Activated gamma-delta T cell (primary cell): ENCODE results near the gene CALCOCO2.
A peak's percentile ranks its signal among the peaks of the same experiment; 100 is the strongest.

Experiments used
- DNase-seq: peaks from one replicate; lab custom pipeline; 2025; lab: John Stamatoyannopoulos, UW

CALCOCO2 gene

DNA sequence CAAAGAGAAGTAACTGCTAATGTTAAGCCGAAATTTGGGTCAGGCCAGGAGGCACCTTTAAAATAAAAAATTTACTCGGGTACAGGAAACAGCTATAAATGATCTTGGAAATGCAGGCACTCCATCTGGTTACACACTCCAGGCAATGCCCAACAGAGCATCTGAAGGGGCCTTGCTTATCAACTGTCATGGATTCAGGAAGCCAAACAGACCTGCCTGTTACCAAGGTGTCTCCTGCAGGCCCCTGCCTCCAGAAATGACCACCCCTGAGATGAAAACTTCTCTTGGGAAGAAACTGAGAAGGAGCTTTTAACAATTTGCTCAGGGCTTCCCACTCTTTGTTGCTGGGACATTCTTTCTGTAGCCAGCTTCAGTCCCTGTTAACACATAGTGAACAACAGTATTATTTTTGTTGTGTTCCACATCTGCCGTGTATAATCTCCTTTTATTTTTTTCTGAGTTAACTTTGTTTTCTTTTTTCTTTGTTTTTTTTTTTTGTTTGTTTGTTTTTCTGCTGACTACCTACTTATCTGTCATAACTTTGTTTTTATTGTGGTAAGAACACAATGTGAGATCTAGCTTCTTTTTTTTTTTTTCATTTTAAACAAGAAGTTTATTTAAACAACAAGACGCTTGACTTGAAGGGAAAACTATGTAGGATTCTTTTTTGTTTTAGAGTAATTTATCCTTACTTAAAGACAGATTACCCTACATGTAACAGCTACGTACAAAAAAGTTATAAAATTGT lies 43.0 kb downstream of the CALCOCO2 start:
- no peak for DNase-seq

GRCh38 chr17:48878920-48879898 lies 48.4 kb downstream of the CALCOCO2 start:
- no peak for DNase-seq

DNA sequence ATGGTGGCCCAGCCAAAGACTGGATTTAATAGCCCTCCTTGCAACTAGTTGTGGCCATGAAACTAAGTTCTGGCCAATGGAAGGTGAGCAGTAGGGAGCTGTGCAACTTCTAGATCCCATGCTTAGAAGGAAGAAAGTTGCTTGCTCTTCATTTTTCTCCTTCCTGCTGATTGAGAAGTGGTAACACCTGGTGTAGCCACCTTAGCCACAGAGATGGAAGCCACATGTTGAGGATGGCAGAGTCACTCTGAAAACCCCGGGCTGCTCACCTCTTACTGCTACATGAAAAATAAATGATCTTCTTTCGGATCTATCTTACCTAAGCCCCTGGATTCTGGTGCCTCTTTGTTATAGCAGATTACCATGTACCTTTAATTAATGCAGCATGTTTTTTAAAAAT lies 51.4 kb downstream of the CALCOCO2 start:
- DNase-seq: no peak

- no peak for DNase-seq
Measured at GRCh38 chr17:48883171-48883570, 52.3 kb downstream of the CALCOCO2 start.

- DNase-seq: no peak
Measured at GRCh38 chr17:48890086-48890485, 59.3 kb downstream of the CALCOCO2 start.

DNA sequence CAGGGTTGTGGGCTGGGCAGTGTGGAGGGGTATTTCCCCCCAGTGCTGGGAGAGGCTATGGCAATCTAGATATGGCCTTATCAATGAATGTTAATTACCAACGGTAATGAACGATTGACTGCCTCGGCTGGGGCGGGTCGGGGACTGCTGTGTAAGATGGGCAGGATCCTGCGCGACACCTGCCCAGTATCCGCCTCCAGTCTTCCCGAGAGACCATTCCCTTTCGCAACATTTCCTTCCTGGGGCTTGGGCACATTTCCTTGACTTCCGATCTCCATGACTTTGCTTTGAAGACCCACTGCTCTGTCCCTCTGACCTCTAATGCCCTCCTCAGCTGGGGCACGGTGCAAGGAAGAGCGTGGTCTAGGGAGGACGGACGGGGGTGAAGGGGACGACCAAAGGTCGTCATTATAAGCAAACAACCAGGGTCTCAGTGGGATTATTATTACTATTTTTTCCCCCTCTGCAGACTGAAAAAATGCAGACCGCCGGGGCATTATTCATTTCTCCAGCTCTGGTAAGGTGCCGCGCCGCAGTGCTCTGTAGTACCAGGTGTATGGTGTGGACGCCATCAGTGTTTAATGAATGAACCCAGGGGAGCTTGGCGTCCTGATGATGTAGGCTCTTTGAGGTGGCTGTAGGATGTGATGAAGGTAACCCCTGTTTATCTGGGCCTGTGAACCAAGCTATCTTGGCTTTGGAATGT lies 62.3 kb downstream of the CALCOCO2 start:
- no peak for DNase-seq

DNA sequence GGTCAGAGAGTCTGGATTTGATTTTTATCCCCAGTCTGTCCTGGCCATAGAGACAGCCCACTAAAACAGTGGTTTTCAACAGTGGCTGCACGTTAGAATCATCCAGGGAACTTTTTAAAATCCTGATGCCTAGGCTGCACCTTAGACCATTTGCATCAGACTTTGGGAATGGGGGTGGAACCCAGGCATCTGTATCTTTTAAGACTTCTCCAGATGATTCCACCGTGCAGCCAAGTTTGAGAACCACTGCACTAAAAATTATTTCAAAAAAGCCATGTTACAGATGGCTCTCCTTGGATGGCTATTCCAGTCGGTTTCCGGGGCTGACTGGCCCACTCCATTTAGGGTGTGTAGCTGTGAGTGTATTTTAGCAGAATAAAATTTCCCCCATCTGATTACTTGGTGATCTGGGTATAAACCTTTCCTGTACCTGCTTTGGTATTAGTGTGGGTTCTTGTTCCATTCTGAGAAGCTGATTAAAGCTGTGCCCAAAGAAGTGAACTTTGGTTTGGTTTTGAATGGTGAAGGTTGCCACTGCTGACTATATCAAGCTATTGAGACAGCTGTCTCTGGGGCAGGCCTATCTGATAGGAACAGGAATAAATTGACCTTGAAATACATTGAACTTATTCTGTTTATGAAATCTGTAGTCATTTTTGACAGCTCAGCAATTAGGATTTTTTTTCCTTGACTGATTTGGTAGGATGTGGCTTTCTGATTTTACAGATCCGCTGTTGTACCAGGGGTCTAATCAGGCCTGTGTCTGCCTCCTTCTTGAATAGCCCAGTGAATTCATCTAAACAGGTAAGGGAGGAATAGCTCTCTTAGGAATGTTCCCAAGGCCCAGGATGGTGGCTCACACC lies 63.0 kb downstream of the CALCOCO2 start:
- DNase-seq: no peak

GRCh38 chr17:48894886-48895285 lies 64.1 kb downstream of the CALCOCO2 start:
- no peak for DNase-seq

DNA sequence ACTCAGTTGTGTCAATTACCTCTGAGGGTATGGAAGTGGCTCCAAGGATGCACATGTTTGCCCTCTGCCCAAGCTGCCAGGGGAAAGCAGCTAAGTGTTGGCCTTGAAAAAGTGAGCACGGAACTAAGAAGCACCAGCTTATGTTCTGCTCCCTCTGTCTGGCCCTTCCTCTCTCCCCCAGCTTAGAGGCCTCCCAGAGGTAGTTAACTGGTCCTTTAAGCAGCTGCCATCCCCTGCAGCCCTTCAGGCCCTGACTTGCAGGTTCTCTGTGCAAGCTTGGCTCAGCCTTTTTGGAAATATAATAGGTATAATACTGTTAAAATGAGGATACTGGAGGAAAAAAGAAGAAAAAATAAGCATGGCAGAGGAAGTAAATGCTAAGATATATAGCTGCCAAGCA lies 70.4 kb downstream of the CALCOCO2 start:
- no peak for DNase-seq

- DNase-seq: no peak
Measured at GRCh38 chr17:48903401-48903800, 72.6 kb downstream of the CALCOCO2 start.

- no peak for DNase-seq
Measured at GRCh38 chr17:48904428-48904827, 73.6 kb downstream of the CALCOCO2 start.

DNA sequence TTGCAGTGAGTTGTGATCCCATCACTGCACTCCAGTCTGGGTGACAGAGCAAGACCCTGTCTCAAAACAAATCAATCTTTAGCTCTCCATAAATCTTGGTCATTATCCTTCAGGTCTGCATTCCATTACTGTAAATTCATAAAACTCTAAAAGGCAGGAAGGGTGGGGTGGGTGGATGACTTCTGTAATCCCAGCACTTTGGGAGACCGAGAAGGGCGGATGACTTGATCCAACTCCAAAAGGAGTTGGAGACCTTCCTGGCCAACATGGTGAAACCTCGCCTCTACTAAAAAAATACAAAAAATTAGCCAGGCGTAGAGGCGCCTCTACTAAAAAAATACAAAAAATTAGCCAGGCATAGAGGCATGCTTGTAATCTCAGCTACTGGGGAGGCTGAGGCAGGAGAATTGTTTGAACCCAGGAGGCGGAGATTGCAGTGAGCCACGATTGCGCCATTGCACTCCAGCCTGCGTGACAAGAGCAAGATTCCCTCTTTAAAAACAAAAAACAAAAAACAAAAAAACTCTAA lies 75.2 kb downstream of the CALCOCO2 start:
- DNase-seq: no peak

DNA sequence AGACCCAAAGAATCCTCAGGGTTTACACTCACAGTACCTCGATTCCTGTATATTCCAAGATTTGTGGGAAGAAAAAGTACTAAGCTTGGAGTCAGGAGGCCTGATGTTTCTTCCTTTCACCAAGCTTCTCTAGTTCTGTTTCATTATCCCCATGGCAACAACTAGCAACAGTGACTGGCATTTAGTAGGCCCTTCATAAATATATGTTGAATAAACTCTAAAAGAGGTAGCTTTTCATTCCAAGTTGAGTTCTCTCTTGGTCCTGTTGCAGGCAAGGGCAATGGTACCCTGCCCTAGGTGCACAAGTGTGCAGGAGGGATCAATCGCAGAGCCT lies 76.8 kb downstream of the CALCOCO2 start:
- no peak for DNase-seq

DNA sequence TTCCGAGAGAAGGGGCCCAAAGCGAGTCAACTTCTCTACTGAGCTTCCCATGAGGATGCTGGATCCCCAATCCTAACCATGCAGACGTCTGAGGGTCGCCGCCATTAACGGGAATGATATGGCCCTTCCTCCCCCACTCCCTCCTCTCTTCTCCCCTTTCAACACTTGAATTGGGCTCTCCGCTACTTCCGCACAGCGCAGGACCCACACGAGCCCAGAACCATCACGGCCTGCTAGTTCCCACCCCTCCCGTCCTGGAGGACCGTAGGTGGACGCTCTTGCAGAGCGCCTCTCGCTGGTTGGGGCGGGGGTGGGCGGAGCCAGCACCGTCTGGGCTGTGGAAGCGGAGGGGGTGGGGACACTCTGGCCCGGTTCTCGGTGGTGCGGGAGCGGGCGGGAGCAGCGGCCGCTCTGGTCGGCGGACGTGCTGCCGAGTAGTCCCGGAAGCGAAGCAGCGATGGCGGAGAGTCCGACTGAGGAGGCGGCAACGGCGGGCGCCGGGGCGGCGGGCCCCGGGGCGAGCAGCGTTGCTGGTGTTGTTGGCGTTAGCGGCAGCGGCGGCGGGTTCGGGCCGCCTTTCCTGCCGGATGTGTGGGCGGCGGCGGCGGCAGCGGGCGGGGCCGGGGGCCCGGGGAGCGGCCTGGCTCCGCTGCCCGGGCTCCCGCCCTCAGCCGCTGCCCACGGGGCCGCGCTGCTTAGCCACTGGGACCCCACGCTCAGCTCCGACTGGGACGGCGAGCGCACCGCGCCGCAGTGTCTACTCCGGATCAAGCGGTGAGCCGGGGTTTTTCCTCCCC lies 77.4 kb downstream of the CALCOCO2 start, which contains the start of gene UBE2Z:
TSS of gene UBE2Z (plus strand) at position 361 of the 797 bp plus-strand sequence. CDS start at position 458, 97 bp downstream.
- peak; percentile 81 for DNase-seq

DNA sequence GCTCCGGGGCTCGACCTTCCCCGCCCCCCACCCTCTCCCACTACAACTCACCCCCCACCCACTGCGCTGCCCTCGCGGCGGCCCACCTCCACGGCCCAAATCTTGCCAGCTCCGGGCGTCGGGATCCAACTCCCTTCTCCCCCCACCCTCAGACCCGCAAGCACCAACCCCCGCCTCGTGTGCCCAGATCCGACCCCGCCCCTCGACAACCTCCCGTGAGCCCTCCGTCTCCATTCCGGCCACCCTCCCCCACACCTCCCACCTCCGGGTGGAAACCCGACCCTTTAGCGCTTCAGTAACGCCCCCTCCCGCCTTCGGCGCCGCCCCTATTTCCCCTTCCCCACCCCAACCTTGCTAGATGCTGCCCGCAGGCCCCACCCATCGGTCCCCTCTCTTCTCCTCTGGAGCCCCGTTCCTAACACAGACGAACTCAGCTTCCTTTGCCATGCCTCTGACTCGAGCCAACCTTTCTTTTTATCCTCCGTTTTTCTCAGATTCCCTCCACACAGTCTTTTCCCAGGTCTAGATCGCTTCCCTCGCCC lies 78.1 kb downstream of the CALCOCO2 start:
- DNase-seq: peak; percentile 67

GRCh38 chr17:48909783-48910182 lies 78.9 kb downstream of the CALCOCO2 start:
- DNase-seq: no peak

DNA sequence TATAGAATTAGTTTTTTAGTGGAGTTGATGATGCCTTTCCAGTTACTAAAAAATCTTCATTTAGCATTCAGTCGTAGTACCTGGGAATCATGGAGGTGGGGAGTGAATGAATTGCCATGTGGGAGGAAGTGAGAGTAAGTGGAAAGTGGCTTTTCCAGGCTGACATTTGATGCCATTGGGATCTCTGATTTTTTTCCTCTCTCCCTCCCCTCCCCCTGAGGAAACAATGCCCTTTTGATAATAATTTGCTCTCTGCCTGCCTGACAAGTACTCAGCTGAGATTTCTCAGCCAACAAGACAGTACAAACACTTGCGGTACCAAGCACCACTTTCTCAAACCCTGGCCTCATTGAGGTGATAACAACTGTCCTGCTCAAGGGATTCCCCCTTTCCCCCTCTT lies 79.5 kb downstream of the CALCOCO2 start:
- no peak for DNase-seq

GRCh38 chr17:48912476-48912875 lies 81.6 kb downstream of the CALCOCO2 start:
- DNase-seq: no peak
